Measurements from ENCODE around the gene GPR132.

DNA sequence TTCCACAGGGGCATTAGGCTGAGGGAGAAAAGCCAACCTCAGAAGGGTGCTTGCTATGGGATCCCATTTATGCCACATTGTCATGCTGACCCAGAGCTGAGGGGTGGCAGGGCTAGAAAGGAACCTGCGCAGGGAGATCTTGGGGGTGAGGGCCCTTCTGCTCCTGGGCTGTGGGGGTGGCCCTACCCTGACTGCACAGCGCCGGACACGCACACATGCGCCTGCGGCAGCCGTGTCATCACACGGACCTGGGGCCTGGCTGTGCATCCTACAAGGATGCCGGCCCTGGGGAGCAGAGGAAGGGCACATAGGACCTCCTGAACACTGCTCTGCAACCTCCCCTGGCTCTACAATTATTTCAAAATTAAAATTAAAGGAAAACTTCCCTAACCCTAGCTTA is 51.2 kb downstream of the GPR132 start:
- TF ChIP-seq, protein P1, sequence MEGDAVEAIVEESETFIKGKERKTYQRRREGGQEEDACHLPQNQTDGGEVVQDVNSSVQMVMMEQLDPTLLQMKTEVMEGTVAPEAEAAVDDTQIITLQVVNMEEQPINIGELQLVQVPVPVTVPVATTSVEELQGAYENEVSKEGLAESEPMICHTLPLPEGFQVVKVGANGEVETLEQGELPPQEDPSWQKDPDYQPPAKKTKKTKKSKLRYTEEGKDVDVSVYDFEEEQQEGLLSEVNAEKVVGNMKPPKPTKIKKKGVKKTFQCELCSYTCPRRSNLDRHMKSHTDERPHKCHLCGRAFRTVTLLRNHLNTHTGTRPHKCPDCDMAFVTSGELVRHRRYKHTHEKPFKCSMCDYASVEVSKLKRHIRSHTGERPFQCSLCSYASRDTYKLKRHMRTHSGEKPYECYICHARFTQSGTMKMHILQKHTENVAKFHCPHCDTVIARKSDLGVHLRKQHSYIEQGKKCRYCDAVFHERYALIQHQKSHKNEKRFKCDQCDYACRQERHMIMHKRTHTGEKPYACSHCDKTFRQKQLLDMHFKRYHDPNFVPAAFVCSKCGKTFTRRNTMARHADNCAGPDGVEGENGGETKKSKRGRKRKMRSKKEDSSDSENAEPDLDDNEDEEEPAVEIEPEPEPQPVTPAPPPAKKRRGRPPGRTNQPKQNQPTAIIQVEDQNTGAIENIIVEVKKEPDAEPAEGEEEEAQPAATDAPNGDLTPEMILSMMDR (optimal IDR thresholded peaks at IDR 0.05 in 1 of 3, IDR thresholded peaks at IDR 0.05 in 1 of 3, conservative IDR thresholded peaks at IDR 0.05 in 1 of 3; ENCODE audit: extremely low read depth in 1 of 3, insufficient read depth in 2 of 3, low read length in 3 of 3): no peak
- no peak for TF ChIP-seq EZH2 (IDR thresholded peaks at IDR 0.05; ENCODE audit: low read length)
